ENCODE results near the gene TCF21.

- TF ChIP-seq, protein P1, sequence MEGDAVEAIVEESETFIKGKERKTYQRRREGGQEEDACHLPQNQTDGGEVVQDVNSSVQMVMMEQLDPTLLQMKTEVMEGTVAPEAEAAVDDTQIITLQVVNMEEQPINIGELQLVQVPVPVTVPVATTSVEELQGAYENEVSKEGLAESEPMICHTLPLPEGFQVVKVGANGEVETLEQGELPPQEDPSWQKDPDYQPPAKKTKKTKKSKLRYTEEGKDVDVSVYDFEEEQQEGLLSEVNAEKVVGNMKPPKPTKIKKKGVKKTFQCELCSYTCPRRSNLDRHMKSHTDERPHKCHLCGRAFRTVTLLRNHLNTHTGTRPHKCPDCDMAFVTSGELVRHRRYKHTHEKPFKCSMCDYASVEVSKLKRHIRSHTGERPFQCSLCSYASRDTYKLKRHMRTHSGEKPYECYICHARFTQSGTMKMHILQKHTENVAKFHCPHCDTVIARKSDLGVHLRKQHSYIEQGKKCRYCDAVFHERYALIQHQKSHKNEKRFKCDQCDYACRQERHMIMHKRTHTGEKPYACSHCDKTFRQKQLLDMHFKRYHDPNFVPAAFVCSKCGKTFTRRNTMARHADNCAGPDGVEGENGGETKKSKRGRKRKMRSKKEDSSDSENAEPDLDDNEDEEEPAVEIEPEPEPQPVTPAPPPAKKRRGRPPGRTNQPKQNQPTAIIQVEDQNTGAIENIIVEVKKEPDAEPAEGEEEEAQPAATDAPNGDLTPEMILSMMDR (CRISPR knock-in tag; IDR thresholded peaks at IDR 0.05) = no peak
- TF ChIP-seq ZNF674 (CRISPR knock-in tag; IDR thresholded peaks at IDR 0.05; ENCODE audit: low read depth) (no peak), EZH2 (conservative IDR thresholded peaks at IDR 0.05; ENCODE audit: low read depth, low read length) (no peak)
- TF ChIP-seq, protein P2, sequence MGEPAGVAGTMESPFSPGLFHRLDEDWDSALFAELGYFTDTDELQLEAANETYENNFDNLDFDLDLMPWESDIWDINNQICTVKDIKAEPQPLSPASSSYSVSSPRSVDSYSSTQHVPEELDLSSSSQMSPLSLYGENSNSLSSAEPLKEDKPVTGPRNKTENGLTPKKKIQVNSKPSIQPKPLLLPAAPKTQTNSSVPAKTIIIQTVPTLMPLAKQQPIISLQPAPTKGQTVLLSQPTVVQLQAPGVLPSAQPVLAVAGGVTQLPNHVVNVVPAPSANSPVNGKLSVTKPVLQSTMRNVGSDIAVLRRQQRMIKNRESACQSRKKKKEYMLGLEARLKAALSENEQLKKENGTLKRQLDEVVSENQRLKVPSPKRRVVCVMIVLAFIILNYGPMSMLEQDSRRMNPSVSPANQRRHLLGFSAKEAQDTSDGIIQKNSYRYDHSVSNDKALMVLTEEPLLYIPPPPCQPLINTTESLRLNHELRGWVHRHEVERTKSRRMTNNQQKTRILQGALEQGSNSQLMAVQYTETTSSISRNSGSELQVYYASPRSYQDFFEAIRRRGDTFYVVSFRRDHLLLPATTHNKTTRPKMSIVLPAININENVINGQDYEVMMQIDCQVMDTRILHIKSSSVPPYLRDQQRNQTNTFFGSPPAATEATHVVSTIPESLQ (CRISPR knock-in tag; conservative IDR thresholded peaks at IDR 0.05) = no peak
These were observed 4.1 kb downstream of the TCF21 start for GRCh38 chr6:133892813-133893691.
